GM19372 (cell line): Measurements from ENCODE around the gene REG3A.

Experiments
- ATAC-seq: cut with Tn5 transposase; IDR thresholded peaks from one replicate; pipeline ENCODE4 v1.9.1; 2021; ENCODE audit warnings: mild to moderate bottlenecking, low read depth, moderate library complexity; ENCODE audit not compliant: unreplicated experiment

REG3A gene

DNA sequence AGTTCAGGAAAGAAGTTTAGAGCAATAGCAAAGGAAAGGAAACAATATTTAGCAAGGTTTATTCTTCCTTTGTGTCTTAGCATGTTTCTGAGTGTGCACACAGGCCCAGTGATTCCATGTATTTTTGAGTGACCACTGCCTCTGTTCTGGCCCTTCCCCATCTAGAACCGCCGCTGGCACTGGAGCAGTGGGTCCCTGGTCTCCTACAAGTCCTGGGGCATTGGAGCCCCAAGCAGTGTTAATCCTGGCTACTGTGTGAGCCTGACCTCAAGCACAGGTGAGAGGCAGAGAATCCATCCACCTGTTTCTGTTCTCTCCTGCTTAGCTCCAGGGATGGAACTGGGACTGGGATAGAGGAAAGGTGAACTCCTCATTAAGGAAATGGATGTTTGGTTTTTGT lies 36.9 kb downstream of the REG3A start:
- no peak for ATAC-seq

DNA sequence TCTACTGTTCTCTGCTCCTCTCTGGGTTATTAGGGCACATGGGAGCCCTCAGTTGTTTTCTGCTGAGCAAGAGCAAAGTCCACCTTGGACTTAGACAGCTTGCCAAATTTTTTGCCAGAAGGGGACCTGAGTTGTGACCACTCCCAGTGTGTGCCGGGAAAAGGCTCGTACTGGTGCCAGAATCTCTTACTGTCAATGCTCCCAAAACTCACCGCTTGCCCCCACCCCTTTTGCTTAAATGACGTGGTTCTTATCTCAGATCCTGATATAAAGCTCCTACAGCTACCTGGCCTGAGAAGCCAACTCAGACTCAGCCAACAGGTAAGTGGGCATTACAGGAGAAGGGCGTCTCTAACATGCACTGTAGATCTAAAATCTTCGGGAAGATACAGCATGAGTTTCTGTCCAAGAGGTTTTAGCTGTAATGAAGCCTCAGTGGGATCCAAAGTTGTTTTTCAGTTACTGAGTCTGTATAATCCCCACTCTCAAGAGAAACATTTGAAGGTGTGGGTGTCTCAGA lies 39.3 kb downstream of the REG3A start, which contains the start of gene REG1A:
REG1A (plus strand) TSS at position 295 of the 520 bp plus-strand sequence. CDS start 374 bp downstream, outside the sequence.
- no peak for ATAC-seq

DNA sequence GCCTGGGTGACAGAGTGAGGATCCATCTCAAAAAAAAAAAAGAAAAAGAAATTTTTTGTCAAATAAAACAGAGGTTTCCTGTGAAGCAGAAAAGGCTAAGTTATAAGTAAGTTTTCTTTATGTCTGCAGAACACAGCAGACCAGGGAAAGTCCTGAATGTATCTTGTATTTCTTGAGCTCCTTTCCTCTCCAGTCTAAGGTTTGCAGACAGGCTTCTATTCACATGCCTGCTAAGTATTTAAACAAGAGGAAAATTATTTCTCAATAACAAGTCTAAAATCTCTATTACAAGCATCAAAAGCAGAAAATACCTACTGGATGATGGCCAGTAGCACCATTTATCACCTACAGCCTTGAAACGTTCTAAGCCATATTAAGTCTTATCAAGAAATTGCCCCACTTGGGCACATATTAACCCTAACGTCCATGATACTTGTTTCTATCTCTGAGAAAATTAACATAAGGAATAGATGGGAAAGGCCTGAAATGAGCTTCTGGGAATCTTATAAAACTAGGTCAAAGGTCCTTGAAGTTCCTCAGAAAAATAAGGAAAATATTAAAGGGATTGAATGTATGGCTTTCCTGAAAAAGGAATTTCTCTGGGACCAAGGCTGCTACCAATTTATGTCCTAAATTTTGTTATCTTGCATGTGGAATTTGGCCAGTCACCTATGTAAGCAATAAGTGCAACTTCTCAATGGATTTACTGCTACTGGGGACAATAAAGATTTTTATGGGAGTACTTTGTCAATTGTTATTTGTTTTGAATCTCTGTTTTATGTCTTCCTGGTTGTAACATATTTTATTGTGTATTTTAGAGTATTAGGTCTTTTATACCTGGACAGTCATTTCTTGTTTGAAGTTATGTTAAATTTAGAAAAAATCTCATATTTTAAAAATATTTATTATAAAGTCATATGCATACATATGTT lies 42.3 kb downstream of the REG3A start:
- no peak for ATAC-seq

DNA sequence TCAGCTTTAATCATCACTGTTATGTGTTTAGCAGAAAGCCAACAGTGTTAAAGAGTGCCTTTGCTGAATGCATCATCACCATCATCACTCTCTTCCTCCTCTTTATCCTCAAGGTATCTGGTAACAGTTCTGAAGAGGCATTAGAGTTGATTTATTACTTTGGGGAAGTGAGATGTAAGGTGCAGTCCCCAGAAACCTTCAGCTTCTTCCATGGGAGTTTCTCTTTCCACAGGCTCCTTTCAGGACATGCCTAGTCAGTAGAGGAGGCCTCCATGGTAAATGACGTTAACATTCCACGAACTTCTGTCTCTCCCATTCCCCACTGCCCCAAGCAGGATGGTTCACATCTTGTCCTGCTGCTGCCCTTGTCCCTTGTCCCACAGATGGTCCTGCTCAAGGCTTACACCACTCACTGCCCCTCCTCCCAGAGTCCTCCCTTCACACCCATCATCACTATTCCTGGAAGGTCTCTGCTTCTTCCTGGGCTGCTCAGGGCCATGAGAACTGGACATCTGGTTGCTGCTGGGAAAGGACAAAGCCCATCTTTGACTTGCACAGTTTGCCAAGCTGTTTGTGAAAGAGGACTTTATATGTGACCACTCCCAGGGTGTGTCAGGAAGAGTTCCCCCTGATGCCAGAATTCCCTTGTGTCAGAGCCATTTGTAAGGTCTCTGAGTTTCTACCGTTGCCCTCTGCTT lies 44.6 kb downstream of the REG3A start:
- ATAC-seq: no peak

DNA sequence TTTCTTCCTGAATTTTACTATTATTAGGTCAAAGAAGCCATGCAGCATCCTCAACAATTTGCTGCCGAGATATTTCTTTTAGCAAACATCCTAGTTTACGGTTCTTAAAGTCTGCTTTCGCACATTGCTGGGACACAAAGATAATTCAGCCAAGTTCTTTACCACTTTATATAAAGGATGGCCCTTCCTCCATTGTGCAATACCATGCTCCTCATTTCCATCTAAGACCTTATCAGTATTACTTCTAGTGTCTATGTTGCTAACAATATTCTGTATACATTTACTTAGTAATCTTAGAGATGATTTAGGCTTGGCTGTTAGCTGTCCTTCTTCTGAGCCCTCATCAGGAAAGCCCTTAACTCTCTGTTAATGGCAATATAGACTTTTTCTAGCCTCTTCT lies 47.3 kb downstream of the REG3A start:
- no peak for ATAC-seq
